GM18519 (cell line): Measurements from ENCODE around the gene SAMD7.
A peak's percentile ranks its signal among the peaks of the same experiment; 100 is the strongest.

Experiments
- ATAC-seq: cut with Tn5 transposase; IDR thresholded peaks from one replicate; pipeline ENCODE4 v1.9.1; 2021; ENCODE audit warnings: mild to moderate bottlenecking, moderate library complexity; ENCODE audit not compliant: unreplicated experiment, low FRiP score

The SAMD7 gene

DNA sequence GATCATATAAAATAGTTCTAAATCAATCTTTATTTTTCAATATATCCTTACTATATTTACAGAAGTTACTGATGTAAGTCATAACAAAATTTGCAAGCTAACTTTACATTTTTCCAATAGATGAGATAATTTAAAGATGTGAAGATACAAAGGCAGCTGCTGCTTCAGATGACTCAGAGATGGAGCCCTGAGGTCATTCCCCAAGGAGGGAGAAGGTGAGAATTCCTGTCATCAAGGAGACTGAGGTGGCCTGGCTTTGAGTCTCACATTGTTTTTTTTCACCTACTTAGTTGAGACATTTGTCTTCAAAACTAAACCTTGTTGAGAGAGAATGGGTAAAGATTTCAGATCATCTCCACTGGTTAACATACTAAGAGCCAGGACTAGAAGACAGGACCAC is 3.9 kb upstream of the SAMD7 start:
- no peak for ATAC-seq

- no peak for ATAC-seq
Observed at GRCh38 chr3:169907944-169908343, 3.4 kb upstream of the SAMD7 start.

DNA sequence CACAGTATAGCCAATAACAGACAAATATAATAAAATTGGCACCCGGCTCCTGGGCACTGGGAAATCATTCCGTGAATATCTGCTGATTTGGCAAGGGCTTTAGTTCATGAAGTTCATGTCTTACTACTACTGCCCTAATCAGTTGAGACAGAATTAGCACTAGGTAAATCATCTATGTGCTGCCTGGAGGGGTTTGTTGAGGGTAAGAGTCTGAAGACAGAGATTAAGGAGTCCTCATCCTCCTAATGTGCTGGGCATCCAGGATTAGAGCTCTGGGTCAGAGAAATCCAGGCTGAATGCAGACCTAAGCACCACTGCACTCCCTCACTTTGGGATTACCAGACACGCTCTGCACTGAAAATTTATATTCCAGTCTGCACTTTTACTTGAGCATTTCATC is 2.0 kb downstream of the SAMD7 start:
- no peak for ATAC-seq

DNA sequence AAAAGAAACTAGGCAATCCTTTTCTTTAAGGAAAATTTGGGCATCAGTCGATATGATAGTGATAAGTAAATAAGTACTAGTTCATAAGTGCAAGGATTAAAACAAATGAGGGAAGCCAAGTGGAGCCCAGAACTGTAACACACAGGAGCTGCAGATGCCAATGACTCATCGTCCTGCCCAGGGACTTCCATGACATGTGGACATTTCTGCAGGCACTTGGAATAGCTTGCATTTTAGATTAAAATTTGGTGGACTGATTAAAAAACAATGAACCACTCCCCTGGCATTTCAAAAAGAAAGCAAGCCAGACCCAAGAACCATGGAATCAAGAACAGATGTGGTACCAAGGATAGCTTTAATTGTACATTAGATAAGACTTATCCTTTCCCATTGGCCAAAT is 2.9 kb downstream of the SAMD7 start:
- no peak for ATAC-seq

- ATAC-seq = no peak
Observed at GRCh38 chr3:169923189-169923588, 11.8 kb downstream of the SAMD7 start.

DNA sequence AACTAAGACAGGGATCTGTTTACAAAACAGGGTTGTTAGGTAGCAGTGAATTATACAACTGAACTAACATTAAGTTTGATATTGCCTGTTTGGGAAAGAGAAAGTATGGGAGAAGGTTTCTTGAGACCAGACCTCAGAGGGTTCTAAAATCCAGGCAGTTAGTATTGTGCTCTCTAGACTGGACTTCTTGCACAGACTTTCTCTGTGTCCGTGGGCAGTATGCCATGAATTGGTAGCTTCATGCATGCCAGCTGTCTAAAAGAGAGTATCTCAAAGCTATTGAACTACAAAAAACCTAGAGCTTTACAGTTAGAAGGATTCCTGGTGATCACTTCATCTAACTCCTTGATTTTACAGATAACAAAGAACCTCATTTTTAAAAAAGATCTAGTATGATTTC is 12.5 kb downstream of the SAMD7 start:
- no peak for ATAC-seq

- peak; percentile 33 for ATAC-seq
Observed at GRCh38 chr3:169929830-169930519, 18.6 kb downstream of the SAMD7 start.

DNA sequence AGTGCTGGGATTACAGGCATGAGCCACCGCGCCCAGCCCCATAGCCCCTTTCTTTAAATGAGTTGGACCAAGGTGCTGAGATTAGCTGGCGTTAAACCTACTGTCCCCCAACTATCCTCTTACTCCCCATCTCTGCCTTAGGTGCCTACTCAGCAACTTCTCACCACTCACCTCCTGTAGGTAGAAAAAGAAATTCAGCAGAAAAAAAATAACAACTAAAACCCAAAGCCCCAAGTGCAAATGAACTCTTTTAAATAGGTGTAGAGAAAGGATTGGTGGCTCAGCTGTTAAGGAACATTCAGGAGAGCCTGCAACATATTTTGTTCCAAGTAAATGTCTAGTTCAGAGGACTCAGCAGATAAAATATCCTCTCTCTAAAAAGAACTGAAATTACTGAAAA is 19.5 kb downstream of the SAMD7 start:
- no peak for ATAC-seq

DNA sequence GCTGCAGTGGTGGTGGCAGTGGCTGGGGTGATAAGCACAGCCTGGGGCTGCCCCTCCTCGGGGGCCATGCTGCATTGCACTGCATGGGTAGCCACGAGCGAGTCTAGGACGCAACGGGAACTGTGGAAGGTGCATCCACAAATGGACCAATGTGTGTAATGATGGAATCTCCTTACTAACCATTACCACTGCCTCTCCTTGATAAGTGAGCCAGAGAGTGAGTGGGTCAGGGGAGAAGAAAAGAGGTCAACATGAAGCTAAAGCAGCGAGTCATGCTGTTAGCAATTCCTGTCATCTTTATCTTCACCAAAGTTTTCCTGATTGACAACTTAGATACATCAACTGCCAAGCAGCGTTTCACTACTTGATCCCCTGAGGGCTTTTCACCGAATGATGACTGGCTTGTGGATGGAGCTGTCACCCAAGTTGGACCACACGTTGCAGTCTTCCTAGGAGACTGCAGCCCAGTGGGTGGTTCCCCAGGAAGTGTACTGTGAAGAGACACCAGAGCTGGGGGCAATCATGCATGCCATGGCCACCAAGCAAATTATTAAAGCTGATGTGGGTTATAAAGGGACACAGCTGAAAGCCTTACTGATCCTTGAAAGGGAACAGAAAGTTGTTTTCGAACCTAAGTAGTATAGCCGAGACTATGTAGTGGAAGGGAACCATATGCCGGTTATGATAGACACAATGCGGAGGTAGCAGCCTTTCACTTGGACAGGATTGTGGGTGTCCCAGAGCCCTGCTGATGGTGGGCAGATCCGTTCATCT is 20.6 kb downstream of the SAMD7 start:
- peak; percentile 85 for ATAC-seq

DNA sequence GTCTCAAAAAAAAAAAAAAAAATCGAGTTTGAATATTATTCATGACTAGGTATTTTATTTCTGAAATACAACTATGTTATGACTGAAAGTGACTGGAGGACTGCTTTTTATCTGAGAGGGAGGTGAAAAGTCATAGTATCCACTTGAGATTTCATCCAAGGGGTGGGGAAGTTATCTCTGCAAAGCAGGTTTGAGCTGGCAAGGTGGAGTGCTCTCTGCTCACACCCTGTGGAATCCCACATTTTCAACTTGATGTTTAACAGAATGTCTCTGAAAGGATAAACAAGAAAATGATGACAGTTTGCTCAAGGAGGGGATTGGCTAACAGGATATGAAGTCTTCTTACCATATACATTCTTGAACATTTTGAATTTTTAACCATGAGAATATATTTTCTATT is 27.9 kb downstream of the SAMD7 start:
- ATAC-seq = no peak

GRCh38 chr3:169939751-169940150 is 28.4 kb downstream of the SAMD7 start:
- no peak for ATAC-seq

DNA sequence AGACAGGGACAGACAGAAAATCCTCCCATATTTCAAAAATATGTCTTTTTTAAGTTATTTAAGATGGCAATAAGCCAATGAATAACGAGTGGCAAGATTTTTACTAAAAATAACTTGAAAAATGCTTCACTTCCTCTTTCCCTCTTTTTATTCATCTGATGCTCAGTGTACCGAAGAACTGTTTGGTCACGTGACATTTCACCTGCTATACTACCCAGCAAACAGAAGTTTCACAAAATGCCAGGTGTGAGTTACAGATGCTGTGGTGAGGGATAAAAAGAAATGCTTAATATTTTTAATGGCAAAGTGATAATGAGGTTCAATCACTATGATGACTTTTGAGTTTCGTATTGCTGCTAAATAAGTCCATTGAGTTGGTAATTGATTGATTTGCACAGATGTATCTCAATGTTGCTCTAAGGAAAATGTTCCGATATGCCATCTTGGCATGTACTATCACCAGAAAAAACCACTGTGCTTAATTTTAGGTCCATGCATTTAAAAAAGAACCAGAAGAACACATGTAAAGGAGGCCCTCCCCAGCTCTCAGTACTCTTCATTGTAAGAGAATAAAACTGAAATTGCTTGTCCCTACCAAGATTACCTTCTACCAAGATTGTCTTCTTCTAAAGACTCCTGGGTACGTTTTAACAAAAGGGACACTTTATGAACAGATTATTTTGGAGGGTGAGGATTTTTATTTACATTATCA is 29.3 kb downstream of the SAMD7 start:
- ATAC-seq = peak; percentile 61

GRCh38 chr3:169945313-169945712 is 33.9 kb downstream of the SAMD7 start:
- ATAC-seq = peak; percentile 80

DNA sequence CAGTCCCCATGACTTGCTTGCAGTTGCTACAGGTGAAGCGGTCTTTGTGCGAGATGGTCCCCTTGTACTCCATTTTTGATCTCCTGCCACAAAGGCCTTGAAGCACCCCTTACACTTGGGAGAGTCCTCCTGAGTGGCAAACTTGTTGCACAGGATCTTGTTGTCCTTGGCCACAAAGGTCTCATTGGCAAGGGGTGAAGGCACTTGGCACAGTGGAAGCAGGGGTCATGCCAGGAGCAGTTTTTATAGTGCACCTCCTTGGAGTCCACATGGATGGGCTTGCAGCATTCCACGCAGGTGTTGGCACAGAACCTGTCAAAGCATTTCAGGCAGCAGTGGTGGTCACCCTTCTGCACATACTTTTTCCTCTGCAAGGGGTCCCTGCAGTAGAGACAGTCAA is 35.0 kb downstream of the SAMD7 start:
- no peak for ATAC-seq

DNA sequence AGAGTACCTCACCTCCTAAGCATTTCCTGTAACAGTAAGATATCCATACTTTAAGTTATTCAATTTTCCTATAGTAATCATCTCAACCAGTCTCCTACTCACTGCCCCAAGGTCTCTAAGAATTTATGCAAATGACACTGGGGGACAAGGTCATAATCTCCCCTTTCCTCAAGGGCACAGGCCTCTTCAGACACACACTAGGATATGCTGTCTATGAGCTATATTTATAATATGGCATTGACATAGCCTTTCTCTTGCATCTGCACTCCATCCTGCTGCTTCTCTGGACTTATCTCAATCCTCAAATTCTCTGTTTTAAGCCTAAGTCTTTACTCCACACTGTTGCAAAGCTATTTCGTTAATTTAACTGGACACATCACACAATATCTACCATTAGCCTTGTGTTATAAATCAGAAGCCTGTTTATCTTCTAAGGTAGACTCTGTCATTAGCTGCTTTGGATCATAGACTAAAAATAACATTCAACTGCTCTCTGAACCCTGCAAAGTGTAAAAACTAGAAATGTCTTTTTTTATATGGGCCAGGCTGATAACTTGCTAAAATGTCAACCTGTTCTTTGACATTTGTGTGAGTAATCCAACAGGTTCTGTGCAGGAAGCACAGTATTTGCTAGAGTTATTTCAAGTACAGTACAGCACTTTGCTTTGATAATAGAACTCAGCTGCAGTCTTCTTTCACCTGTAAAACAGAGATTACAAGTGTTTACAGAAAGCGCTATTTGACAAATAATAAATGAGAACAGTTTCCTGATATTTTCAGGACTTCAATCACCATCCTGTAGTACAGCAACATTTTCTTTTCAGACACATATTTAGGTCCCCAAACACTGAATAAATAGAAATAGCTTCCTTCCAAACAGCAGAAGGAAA is 37.4 kb downstream of the SAMD7 start:
- no peak for ATAC-seq

DNA sequence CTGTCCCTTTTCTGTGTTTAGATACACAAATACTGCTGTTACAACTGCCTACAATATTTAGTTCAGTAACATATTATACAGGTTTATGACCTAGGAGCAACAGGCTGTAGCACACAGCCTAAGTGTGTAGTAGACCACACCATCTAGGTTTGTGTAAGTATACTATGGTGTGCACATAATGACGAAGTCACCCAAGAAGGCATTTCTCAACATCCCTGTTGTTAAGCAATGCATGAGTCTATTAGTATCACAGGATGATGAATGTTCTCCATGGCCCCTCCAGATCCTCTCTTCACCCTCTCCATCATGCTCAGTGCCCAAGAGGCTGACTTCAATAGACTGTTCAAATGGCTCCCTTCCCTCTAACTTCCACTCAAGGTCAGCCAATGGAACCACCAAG is 40.7 kb downstream of the SAMD7 start:
- ATAC-seq = no peak

DNA sequence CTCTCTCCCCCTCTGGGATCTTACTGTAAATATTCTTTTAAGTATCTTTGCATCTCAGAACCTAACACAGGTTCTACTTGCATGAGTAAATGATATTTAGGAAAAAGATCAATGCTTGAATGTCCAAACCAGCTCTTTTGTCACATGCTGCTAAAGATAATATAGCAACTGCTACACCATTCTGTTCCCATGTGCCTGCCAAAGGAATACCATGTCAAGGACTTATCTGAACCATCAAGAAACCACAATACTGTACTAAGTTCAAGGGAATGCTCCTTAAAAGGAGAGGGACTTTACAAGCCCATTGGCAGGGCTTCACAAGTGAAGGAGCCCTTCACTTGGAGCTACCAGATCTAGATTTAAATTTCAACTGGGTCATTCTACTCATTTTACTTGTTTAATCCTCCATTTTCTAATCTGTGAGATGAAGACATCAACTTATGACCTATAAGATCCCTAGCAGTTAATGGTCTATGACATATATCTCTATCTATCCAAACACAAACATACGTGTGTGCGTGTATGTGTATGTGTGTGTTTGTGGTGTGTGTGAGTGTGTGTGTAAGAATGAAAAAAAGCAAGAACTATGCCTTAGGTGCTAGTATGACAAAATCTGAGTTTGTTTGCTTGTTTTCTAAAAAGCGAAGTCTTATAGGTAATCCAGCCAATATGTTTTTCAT is 42.2 kb downstream of the SAMD7 start:
- ATAC-seq = peak; percentile 17

DNA sequence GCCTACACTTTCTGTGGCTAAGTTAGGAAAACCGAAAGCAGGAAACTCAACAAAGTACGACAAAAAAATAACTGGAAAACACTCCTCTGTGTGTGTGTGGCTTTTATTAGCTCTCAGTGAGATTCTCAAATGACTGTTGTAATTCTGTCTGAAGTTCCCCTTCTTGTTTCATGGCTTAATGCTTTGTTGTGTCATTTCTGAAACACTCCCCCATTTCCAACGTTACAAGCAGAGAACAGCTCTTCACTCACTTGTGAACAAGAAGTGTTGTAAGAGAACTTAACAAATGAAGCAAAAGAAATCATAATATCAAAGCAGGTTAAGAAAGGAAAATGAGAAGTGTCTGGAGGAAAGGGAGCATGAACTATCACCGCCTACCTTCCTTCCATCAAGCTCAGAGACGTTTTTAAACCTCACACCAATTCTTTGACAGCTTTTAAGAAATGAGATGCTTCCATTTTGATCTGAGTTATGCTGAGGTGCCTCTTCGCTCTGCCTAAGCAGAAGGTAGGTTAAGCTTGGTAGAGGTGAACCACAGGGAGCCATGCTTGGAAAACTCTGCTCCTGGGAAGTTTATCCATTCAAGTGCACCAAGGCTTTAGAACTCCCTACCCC is 42.9 kb downstream of the SAMD7 start:
- ATAC-seq = peak; percentile 75

DNA sequence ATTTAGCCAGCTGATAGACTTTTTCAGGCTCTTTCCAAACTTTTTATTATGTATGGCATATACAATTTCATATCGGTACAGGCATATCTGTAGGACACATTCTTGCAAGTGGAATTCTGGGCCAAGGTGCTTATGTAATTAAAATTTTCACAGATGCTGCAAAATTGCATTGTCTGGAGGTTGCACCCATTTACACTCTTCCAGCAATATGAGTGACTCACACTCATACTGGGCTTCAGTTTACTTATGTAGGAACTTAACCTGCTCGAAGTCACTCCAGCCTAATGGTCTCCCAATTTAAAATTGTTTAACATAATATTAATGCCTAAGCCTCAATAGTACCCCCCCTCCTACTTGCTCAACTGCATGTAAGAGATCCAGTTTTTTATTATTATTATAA is 44.0 kb downstream of the SAMD7 start:
- ATAC-seq = no peak

DNA sequence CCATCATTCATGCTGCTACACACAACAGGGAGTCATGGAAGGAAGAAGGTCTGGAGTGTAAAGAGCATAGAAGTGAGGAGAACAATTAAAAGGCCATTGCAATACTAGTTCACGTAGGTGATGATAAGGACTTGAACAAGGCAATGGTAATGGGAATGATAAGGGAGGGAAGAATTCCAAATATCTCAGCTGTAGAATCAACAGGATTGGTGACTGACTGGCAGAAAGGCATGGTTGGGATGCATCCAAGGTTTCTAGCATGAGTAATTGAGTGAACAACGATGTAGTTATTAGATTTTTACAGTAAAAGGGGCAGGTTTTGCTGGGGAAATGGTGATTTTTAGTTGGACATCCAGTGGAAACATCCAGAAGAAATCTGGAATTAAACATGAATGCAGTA is 52.8 kb downstream of the SAMD7 start:
- ATAC-seq = no peak
